MM.1S (cell line): Measurements from ENCODE around the gene RGS6.

Experiments
- CTCF ChIP-seq: fragments of 300-600 bp; sonication (generic); IDR thresholded peaks from 2 replicates; pipeline ENCODE4 v1.5.1; 2016; ENCODE audit warnings: antibody characterized with exemption, low read length, mixed read lengths
- EZH2 ChIP-seq: fragments of 300-600 bp; sonication (generic); optimal IDR thresholded peaks from 2 replicates; pipeline ENCODE3; 2017; ENCODE audit warnings: low read depth, mild to moderate bottlenecking, antibody characterized with exemption, low read length, mixed read lengths
- EZH2phosphoT487 ChIP-seq: fragments of 300-600 bp; sonication (generic); IDR thresholded peaks from 2 replicates; pipeline ENCODE4 v1.6.1; 2018; ENCODE audit warnings: antibody characterized with exemption, low read length

DNA sequence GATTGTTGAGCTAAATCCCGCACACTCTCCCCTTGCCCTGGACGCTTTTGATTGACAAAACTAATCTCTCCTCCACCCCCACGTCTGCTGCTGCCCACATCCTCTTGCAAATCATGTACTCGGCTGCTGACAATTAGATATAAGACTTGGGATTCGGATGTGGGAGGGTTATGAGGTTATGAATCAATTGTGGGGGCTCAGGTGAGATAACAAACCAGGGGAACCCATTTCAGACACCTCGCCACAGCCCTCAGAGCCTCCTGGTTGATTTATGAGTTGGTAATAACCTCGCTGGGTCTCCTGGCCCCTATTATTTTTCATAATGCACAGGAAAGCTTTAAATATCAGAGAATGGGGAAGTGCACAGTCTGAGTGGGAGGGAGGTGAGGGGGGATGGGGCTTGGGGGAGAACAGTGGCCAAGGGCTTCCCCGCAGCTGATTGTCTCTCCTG is 511.8 kb downstream of the RGS6 start:
- no peak for TF ChIP-seq CTCF
- no peak for TF ChIP-seq EZH2
- TF ChIP-seq EZH2phosphoT487 = no peak
